HG03280 (cell line): ENCODE results near the gene AMN1.

ENCODE experiments used
- ATAC-seq: cut with Tn5 transposase; IDR thresholded peaks from one replicate; pipeline ENCODE4 v1.9.1; 2021; ENCODE audit warnings: mild to moderate bottlenecking, moderate library complexity; ENCODE audit not compliant: unreplicated experiment

Gene AMN1

DNA sequence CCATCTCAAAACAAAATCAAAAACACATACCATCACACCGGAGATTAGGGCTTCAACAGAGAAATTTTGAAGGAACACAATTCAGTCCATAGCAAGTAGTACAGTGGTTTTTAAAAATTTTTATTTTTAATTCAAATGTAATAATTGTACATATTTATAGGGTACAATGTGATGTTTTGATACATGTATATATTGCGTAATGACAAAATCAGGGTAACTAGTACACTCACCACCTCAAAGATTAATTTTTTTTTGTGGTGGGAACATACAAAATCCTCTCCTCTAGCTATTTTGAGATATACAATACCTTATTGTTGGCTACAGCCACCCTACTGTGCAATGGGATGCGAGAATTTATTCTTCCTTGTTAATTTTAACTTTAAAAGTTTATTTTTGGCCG lies 95.4 kb downstream of the AMN1 start:
- no peak for ATAC-seq

DNA sequence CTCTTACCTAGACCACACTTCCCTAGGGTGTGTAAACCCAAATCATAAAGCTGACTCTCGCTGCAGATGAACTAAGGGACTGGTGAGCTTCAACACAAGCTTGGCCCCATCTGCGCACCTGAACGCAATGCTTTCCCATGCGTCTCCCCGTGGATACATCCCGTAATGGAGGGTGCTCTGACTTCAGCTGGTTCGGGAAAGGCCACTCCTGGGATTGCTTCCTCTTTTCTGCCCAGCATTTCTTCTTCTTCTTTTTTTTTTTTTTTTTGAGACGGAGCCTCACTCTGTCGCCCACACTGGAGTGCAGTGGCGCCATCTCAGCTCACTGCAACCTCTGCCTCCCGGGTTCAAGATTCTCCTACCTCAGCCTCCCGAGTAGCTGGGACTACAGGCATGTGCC lies 97.0 kb downstream of the AMN1 start:
- no peak for ATAC-seq

DNA sequence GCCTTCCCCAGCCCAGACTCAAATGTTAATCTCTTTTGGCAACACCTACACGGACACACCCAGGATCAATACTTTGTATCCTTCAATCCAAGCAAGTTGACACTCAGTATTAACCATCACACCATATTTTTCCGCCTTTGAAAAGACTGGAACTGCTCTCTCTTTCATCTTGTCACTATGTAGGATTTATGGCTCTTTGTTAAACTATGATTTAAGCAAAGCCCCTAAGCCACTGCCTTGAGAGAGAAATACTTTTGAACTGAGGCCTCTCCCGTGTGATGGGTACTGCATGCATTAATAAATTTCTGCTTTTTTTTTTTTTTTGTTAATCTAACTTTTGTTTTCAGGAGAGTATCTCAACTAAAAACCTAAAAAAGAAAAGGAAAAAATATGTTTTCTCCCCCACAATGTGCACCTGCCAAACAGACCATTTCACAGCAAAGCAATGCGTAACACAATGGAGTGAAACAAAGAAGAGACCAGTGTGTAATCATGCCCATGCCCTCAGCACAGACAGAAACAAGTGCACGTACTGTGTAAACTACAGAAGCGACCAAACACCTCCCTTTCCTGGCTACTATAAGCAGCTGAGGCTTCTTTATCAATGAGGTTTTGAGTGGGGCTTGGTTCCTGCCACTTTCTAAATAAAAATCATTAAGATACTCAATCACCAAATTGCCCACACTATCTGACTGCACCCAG lies 97.6 kb downstream of the AMN1 start:
- ATAC-seq: no peak

DNA sequence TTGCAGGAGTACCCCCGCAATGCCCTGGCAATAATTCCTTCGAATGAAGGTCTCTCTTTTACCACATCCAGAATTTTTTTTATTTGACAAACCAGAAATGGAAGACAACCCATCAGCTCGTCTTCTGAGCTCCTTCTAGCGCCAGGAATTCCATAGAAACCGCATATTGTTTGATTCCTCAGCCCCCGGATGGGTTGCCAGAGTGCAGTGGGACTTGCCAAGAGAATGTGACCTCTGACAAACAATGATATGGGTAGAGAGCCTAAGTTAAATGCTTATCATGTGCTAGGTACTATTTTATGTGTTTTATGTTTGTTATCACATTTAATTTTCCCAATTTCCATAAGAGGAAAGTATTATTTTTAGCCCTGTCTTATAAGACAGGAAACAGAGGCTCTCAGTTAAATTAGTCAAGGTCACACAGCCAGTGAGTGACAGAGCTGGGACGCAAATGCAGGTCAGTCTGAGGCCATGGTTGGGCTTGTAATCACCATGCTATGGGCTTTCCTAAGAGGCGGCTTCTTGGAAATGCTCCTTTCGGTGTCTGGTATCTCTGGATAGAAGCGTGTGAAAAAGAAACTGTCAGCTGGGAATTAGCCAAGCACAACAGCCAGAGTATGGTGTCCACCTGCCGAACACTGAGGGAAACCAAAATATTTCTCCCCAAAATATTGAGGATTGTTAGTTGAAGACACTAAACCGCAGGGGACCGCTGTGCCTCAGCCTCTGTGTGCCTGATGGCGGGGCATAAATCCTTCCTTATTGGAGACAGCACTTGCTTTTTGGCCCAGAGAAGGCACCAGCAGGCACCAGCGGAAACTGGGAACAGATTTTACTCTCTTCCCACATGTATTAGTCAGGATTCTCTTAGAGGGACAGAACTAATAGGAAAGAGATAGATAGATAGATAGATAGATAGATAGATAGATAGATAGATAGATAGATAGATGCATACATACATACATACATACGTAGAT lies 98.8 kb downstream of the AMN1 start:
- ATAC-seq: no peak

DNA sequence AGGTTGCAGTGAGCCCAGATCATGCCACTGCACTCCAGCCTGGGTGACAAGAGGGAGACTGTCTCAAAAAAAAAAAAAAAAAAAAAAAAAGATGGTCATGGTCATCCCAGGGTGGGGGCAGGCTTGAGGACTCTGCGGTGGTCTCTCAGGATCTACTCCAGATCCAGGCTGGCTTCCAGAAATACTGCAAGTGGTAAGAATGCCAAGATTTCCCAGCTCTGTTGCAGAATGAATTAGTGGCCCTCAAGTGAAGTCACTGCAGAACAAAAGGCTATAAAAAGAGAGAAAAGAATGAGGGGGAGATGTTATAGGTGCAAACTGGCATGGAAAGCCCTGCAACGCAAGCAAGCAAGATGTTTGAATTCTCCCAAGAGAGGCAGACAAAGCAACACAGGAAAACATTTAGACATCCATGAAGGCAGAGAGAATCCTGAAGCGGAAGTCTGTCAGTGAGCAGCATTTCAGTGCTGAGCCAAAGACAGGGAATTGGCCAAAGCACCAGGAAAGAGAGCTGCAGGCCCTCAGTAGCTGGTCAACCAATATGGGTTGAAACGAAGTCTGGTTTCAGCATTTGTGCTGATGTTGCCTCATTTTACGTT lies 101.3 kb downstream of the AMN1 start:
- no peak for ATAC-seq

DNA sequence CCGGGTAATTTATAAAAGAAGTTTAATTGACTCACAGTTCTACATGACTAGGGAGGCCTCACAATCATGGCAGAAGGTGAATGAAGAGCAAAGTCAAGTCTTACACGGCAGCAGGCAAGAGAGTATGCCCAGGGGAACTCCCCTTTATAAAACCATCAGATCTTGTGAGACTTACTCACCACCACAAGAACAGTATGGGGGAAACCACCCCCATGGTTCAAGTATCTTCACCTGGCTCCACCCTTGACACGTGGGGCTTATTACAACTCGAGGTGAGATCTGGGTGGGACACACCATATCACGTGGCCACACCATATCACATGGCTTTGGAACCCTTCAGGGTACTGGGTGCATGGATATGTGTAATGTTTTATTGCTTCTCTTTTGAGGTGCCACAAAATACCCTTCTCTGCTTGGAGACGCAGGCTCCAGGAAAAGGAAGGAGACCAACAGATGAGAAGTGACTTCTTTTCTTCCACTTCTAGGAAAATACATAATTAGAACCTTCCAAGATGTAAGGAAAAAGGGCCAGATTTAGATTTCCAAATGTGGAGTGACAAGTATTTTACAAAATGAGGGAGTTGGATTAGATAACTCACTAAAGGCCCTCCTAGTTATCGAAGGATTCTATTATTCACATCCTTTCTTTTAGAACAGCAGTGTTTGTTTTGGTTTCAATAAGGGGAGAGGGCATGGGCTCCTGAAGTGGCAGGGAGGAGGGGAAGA lies 102.4 kb downstream of the AMN1 start:
- no peak for ATAC-seq

DNA sequence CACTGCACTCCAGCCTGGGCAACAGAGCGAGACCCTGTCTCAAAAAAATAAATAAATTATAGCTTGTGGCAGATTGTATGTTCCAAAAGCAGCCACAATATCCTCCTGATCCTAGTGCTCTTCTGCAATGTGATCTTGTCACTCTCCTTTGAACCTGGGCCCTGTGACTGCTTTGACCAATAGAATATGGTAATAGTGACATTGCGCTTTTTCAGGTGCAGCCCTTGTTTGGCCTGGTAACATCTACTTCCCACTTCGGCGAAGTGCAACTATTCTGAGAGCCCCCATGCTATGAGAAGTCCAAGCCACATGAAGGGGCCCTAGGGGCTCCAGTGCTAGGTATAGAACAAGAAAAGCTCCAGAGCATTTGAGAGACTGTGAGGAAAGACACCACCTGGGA lies 106.8 kb downstream of the AMN1 start:
- ATAC-seq: no peak
